WTC11 (cell line): ENCODE data around the gene TRIM66. TPM values are rescaled to one million over a fixed set of nuclear protein-coding genes. Genes with fewer than 3 reads are reported as not detected.

Experiments
- ATAC-seq: fragments of 200-7000 bp; cut with Tn5 transposase; 2 replicates; pipeline ENCODE4 v1.10.0; 2021; ENCODE audit warnings: mild to moderate bottlenecking, moderate library complexity
- CTCF ChIA-PET: fragments of 300-600 bp; sonication (Branson Sonifier 250); formaldehyde crosslinking; loops from one replicate; lab custom pipeline; 2021; ENCODE audit warnings: antibody characterized with exemption; lab: Charles Lee
- POLR2A ChIA-PET: fragments of 350-600 bp; sonication (Branson Sonifier 250); formaldehyde crosslinking; loops from one replicate; lab custom pipeline; 2021; ENCODE audit warnings: antibody characterized with exemption; lab: Charles Lee
- DNase-seq: peaks from one replicate; pipeline ENCODE4 v3.0.0; 2021; ENCODE audit warnings: low spot score
- H3K27ac Mint-ChIP-seq: 2 replicates; pipeline ENCODE4 v1.8.0; 2021; ENCODE audit warnings: mixed read lengths
- H3K27me3 Mint-ChIP-seq: 2 replicates; pipeline ENCODE4 v1.8.0; 2021; ENCODE audit warnings: low read depth, mild to moderate bottlenecking, moderate library complexity, mixed read lengths
- H3K36me3 Mint-ChIP-seq: 2 replicates; pipeline ENCODE4 v1.8.0; 2021; ENCODE audit warnings: mixed read lengths
- H3K4me1 Mint-ChIP-seq: 2 replicates; pipeline ENCODE4 v1.8.0; 2022; ENCODE audit warnings: mixed read lengths
- H3K4me3 Mint-ChIP-seq: 2 replicates; pipeline ENCODE4 v1.8.0; 2021; ENCODE audit warnings: mild to moderate bottlenecking, moderate library complexity, mixed read lengths
- H3K9me3 Mint-ChIP-seq: 2 replicates; pipeline ENCODE4 v1.8.0; 2021; ENCODE audit warnings: mixed read lengths
- FOXP1 ChIP-seq: sonication (generic); formaldehyde crosslinking; IDR thresholded peaks from 2 replicates; pipeline ENCODE4 v1.8.0; 2022; ENCODE audit warnings: missing genetic modification reagents, mild to moderate bottlenecking, moderate library complexity, borderline replicate concordance
- GTF2I ChIP-seq: fragments of 250-450 bp; sonication (Bioruptor Pico); conservative IDR thresholded peaks from 2 replicates; pipeline ENCODE4 v1.4.0; 2021; ENCODE audit warnings: mild to moderate bottlenecking
- ZNF416 ChIP-seq: fragments of 250-450 bp; sonication (Bioruptor Pico); IDR thresholded peaks from 2 replicates; pipeline ENCODE4 v1.9.0; 2021; ENCODE audit warnings: mild to moderate bottlenecking, inconsistent platforms
- ZNF671 ChIP-seq: fragments of 250-450 bp; sonication (Bioruptor Pico); IDR thresholded peaks from 2 replicates; pipeline ENCODE4 v1.8.0; 2021; ENCODE audit warnings: mild to moderate bottlenecking
- total RNA-seq: library from RNA; stranded (reverse); gene quantifications from 3 replicates; pipeline ENCODE4 v1.2.3, GENCODE V29; 2021
- TF ChIP-seq, protein P1 (sequence below): fragments of 250-450 bp; sonication (Bioruptor Pico); conservative IDR thresholded peaks from 2 replicates; pipeline ENCODE4 v1.9.0; 2021; ENCODE audit warnings: mild to moderate bottlenecking
- TF ChIP-seq, protein P2 (sequence below): sonication (generic); formaldehyde crosslinking; IDR thresholded peaks from 2 replicates; pipeline ENCODE4 v1.8.1; 2023; ENCODE audit warnings: mild to moderate bottlenecking, missing genetic modification reagents, moderate library complexity
- TF ChIP-seq, protein P3 (sequence below): fragments of 250-450 bp; sonication (Bioruptor Pico); IDR thresholded peaks from 2 replicates; pipeline ENCODE4 v1.9.0; 2021; ENCODE audit warnings: mild to moderate bottlenecking, borderline replicate concordance
- TF ChIP-seq, protein P4 (sequence below): sonication (generic); formaldehyde crosslinking; IDR thresholded peaks from 2 replicates; pipeline ENCODE4 v1.8.1; 2022; ENCODE audit warnings: low read depth, mild to moderate bottlenecking, moderate library complexity, missing genetic modification reagents, borderline replicate concordance
- TF ChIP-seq, protein P5 (sequence below): fragments of 250-450 bp; sonication (Bioruptor Pico); IDR thresholded peaks from 2 replicates; pipeline ENCODE4 v2.1.2; 2022; ENCODE audit warnings: mild to moderate bottlenecking, moderate library complexity
- TF ChIP-seq, protein P6 (sequence below): sonication (generic); formaldehyde crosslinking; IDR thresholded peaks from 2 replicates; pipeline ENCODE4 v1.8.0; 2022; ENCODE audit warnings: mild to moderate bottlenecking, missing genetic modification reagents
- TF ChIP-seq, protein P7 (sequence below): sonication (generic); formaldehyde crosslinking; IDR thresholded peaks from 2 replicates; pipeline ENCODE4 v1.8.1; 2022; ENCODE audit warnings: low read depth, missing genetic modification reagents, borderline replicate concordance
- TF ChIP-seq, protein P8 (sequence below): fragments of 250-450 bp; sonication (Bioruptor Pico); IDR thresholded peaks from 2 replicates; pipeline ENCODE4 v1.9.0; 2021; ENCODE audit warnings: mild to moderate bottlenecking
- TF ChIP-seq, protein P9 (sequence below): fragments of 250-450 bp; sonication (Bioruptor Pico); IDR thresholded peaks from 2 replicates; pipeline ENCODE4 v1.8.0; 2021; ENCODE audit warnings: mild to moderate bottlenecking

The TRIM66 gene
- total RNA-seq, 1 experiment from 2014 or later: 5.6 TPM

DNA sequence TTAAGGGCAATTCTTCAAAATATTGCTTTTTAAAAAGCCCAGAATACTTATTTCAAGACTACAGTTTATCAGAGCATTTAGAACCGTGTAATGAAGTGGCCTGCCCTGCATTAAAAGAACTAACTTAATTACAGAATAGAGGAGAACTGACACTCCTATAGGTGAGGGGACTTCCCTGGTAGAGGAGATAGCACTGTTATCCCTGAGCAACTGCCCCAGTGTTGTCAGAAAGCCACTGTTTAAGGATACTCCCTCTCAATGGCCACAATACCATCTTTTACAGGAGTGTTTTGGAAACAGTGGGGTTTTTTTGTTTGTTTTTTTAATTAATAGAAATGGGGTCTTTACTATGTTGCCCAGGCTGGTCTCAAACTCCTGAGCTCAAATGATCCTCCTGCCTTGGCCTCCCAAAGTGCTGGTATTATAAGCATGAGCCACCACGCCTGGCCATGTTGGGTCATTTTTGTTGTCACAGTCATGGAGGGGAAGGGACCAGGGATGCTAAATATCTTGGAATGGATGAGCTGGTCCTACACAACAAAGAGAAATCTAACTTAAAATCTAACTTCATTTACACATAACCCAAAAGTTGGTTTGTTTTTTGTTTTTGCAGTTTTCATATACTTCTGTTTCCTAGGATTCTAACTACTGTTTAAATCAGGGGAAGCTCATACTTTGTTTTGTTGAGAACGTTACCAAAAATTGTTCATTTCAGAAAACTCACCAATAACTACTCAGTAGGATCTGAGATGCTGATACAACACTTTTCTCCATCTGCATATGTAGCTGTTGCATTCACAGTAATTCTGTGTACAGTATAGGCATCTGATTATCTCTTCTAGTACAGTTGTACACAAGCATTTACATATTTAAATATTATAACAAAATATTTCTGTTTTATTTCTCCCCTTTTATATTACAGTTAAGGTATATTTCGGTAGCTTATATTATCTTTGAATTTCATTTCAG is 8.2 kb upstream of the TRIM66 start:
- POLR2A ChIA-PET: interaction anchor here (0.6 to 1.0 kb wide), 3 partner anchors 8 to 123 kb away, joined by 3 read pairs; no protein-coding TSS in a partner anchor
- DNase-seq (no peak), ATAC-seq (no peak)
- Mint-ChIP-seq H3K27ac (peak overlapping the region; percentile 99), H3K9me3 (peaks cover 1% of the 10 kb centered on the region; the same call in 1 of the 2 replicates), H3K27me3 (no peaks in the 10 kb centered on the region), H3K4me3 (peak overlapping the region; percentile 88), H3K36me3 (peaks cover 54% of the 10 kb centered on the region), H3K4me1 (peaks cover 49% of the 10 kb centered on the region)
- TF ChIP-seq, protein P1, sequence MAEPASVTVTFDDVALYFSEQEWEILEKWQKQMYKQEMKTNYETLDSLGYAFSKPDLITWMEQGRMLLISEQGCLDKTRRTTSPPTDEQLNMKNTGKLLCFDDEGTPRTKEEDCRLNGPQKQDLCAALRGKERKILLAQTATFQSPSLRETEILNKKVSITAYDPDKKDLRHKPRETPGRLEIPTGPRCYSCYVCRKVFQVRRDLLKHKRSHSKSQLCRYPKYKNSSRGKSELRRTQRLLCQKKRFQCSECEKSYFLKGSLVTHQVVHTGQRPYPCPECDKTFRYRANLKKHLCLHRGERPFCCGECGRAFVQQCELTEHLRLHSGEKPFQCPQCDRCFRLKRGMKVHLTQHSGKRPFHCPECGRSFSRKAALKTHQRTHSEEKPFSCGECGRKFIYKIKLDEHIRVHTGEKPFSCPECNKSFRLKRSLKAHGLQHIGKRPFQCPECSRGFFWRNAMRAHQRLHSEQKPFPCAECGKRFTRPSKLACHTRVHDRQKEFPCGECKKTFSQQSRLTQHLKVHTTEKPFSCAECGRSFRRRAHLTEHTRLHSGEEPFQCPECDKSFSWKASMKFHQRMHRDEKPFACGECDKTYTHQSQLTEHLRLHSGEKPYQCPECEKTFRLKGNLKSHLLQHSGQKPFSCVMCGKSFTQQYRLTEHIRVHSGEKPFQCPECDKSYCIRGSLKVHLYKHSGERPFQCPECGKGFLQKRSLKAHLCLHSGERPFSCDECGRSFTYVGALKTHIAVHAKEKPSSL (CRISPR knock-in tag): 0 out of 2 replicates have a peak, but pooled peaks have one; percentile 15
- TF ChIP-seq GTF2I (CRISPR knock-in tag): no peak
- no peak for TF ChIP-seq ZNF416 (CRISPR knock-in tag)
- TF ChIP-seq, protein P2, sequence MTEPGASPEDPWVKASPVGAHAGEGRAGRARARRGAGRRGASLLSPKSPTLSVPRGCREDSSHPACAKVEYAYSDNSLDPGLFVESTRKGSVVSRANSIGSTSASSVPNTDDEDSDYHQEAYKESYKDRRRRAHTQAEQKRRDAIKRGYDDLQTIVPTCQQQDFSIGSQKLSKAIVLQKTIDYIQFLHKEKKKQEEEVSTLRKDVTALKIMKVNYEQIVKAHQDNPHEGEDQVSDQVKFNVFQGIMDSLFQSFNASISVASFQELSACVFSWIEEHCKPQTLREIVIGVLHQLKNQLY (CRISPR knock-in tag): no peak
- TF ChIP-seq, protein P3, sequence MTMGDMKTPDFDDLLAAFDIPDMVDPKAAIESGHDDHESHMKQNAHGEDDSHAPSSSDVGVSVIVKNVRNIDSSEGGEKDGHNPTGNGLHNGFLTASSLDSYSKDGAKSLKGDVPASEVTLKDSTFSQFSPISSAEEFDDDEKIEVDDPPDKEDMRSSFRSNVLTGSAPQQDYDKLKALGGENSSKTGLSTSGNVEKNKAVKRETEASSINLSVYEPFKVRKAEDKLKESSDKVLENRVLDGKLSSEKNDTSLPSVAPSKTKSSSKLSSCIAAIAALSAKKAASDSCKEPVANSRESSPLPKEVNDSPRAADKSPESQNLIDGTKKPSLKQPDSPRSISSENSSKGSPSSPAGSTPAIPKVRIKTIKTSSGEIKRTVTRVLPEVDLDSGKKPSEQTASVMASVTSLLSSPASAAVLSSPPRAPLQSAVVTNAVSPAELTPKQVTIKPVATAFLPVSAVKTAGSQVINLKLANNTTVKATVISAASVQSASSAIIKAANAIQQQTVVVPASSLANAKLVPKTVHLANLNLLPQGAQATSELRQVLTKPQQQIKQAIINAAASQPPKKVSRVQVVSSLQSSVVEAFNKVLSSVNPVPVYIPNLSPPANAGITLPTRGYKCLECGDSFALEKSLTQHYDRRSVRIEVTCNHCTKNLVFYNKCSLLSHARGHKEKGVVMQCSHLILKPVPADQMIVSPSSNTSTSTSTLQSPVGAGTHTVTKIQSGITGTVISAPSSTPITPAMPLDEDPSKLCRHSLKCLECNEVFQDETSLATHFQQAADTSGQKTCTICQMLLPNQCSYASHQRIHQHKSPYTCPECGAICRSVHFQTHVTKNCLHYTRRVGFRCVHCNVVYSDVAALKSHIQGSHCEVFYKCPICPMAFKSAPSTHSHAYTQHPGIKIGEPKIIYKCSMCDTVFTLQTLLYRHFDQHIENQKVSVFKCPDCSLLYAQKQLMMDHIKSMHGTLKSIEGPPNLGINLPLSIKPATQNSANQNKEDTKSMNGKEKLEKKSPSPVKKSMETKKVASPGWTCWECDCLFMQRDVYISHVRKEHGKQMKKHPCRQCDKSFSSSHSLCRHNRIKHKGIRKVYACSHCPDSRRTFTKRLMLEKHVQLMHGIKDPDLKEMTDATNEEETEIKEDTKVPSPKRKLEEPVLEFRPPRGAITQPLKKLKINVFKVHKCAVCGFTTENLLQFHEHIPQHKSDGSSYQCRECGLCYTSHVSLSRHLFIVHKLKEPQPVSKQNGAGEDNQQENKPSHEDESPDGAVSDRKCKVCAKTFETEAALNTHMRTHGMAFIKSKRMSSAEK (CRISPR knock-in tag): no peak
- TF ChIP-seq, protein P4, sequence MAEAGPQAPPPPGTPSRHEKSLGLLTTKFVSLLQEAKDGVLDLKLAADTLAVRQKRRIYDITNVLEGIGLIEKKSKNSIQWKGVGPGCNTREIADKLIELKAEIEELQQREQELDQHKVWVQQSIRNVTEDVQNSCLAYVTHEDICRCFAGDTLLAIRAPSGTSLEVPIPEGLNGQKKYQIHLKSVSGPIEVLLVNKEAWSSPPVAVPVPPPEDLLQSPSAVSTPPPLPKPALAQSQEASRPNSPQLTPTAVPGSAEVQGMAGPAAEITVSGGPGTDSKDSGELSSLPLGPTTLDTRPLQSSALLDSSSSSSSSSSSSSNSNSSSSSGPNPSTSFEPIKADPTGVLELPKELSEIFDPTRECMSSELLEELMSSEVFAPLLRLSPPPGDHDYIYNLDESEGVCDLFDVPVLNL (CRISPR knock-in tag): no peak
- TF ChIP-seq, protein P5, sequence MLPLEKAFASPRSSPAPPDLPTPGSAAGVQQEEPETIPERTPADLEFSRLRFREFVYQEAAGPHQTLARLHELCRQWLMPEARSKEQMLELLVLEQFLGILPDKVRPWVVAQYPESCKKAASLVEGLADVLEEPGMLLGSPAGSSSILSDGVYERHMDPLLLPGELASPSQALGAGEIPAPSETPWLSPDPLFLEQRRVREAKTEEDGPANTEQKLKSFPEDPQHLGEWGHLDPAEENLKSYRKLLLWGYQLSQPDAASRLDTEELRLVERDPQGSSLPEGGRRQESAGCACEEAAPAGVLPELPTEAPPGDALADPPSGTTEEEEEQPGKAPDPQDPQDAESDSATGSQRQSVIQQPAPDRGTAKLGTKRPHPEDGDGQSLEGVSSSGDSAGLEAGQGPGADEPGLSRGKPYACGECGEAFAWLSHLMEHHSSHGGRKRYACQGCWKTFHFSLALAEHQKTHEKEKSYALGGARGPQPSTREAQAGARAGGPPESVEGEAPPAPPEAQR (CRISPR knock-in tag): no peak
- TF ChIP-seq FOXP1: no peak
- TF ChIP-seq ZNF671 (CRISPR knock-in tag): no peak
- TF ChIP-seq, protein P6, sequence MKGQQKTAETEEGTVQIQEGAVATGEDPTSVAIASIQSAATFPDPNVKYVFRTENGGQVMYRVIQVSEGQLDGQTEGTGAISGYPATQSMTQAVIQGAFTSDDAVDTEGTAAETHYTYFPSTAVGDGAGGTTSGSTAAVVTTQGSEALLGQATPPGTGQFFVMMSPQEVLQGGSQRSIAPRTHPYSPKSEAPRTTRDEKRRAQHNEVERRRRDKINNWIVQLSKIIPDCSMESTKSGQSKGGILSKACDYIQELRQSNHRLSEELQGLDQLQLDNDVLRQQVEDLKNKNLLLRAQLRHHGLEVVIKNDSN (CRISPR knock-in tag): no peak
- TF ChIP-seq, protein P7, sequence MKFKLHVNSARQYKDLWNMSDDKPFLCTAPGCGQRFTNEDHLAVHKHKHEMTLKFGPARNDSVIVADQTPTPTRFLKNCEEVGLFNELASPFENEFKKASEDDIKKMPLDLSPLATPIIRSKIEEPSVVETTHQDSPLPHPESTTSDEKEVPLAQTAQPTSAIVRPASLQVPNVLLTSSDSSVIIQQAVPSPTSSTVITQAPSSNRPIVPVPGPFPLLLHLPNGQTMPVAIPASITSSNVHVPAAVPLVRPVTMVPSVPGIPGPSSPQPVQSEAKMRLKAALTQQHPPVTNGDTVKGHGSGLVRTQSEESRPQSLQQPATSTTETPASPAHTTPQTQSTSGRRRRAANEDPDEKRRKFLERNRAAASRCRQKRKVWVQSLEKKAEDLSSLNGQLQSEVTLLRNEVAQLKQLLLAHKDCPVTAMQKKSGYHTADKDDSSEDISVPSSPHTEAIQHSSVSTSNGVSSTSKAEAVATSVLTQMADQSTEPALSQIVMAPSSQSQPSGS: no peak
- TF ChIP-seq, protein P8, sequence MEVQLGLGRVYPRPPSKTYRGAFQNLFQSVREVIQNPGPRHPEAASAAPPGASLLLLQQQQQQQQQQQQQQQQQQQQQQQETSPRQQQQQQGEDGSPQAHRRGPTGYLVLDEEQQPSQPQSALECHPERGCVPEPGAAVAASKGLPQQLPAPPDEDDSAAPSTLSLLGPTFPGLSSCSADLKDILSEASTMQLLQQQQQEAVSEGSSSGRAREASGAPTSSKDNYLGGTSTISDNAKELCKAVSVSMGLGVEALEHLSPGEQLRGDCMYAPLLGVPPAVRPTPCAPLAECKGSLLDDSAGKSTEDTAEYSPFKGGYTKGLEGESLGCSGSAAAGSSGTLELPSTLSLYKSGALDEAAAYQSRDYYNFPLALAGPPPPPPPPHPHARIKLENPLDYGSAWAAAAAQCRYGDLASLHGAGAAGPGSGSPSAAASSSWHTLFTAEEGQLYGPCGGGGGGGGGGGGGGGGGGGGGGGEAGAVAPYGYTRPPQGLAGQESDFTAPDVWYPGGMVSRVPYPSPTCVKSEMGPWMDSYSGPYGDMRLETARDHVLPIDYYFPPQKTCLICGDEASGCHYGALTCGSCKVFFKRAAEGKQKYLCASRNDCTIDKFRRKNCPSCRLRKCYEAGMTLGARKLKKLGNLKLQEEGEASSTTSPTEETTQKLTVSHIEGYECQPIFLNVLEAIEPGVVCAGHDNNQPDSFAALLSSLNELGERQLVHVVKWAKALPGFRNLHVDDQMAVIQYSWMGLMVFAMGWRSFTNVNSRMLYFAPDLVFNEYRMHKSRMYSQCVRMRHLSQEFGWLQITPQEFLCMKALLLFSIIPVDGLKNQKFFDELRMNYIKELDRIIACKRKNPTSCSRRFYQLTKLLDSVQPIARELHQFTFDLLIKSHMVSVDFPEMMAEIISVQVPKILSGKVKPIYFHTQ (CRISPR knock-in tag): 0 out of 2 replicates have a peak, but pooled peaks have one; percentile 56
- TF ChIP-seq, protein P9, sequence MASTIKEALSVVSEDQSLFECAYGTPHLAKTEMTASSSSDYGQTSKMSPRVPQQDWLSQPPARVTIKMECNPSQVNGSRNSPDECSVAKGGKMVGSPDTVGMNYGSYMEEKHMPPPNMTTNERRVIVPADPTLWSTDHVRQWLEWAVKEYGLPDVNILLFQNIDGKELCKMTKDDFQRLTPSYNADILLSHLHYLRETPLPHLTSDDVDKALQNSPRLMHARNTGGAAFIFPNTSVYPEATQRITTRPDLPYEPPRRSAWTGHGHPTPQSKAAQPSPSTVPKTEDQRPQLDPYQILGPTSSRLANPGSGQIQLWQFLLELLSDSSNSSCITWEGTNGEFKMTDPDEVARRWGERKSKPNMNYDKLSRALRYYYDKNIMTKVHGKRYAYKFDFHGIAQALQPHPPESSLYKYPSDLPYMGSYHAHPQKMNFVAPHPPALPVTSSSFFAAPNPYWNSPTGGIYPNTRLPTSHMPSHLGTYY (CRISPR knock-in tag): no peak
- CTCF ChIA-PET: no interaction called here
